Hepatocyte (in vitro differentiated cells): ENCODE data around the gene SERPINA3.

Experiments
- EZH2 ChIP-seq: fragments of 200-600 bp; sonication (generic); IDR thresholded peaks from 2 replicates; pipeline ENCODE4 v1.6.1; 2016; ENCODE audit warnings: antibody characterized with exemption, mild to moderate bottlenecking, borderline replicate concordance
- EZH2phosphoT487 ChIP-seq: fragments of 200-600 bp; sonication (generic); IDR thresholded peaks from one replicate; pipeline ENCODE4 v1.6.1; 2018; ENCODE audit warnings: antibody characterized with exemption, mild to moderate bottlenecking, low read depth, moderate library complexity; ENCODE audit not compliant: unreplicated experiment, severe bottlenecking
- TF ChIP-seq, protein P1 (sequence below): fragments of 200-600 bp; sonication (generic); IDR thresholded peaks from 2 replicates; pipeline ENCODE4 v1.5.1; 2016; ENCODE audit warnings: antibody characterized with exemption, mild to moderate bottlenecking; ENCODE audit not compliant: poor library complexity

GRCh38 chr14:94620597-94620996 lies 8.4 kb downstream of the SERPINA3 start:
- TF ChIP-seq, protein P1, sequence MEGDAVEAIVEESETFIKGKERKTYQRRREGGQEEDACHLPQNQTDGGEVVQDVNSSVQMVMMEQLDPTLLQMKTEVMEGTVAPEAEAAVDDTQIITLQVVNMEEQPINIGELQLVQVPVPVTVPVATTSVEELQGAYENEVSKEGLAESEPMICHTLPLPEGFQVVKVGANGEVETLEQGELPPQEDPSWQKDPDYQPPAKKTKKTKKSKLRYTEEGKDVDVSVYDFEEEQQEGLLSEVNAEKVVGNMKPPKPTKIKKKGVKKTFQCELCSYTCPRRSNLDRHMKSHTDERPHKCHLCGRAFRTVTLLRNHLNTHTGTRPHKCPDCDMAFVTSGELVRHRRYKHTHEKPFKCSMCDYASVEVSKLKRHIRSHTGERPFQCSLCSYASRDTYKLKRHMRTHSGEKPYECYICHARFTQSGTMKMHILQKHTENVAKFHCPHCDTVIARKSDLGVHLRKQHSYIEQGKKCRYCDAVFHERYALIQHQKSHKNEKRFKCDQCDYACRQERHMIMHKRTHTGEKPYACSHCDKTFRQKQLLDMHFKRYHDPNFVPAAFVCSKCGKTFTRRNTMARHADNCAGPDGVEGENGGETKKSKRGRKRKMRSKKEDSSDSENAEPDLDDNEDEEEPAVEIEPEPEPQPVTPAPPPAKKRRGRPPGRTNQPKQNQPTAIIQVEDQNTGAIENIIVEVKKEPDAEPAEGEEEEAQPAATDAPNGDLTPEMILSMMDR, result no peak
- no peak for TF ChIP-seq EZH2
- no peak for TF ChIP-seq EZH2phosphoT487
